Measurements from ENCODE around the gene ZNF575.
"Not testable (repeated sequence)": the region's sequence is repeated elsewhere in the genome, so short reads cannot be mapped to it uniquely, and the experiment has no call there.

The ZNF575 gene

GRCh38 chr19:43541920-43542650 is 9.1 kb downstream of the ZNF575 start:
- DNase-seq (ENCODE audit: extremely low read depth in 1 of 2, low read depth in 1 of 2): no peak

- no peak for DNase-seq (ENCODE audit: extremely low read depth in 1 of 2, low read depth in 1 of 2)
These were observed 11.1 kb downstream of the ZNF575 start for GRCh38 chr19:43544077-43544476.

GRCh38 chr19:43545276-43545675 is 12.3 kb downstream of the ZNF575 start:
- no peak for DNase-seq (ENCODE audit: extremely low read depth in 1 of 2, low read depth in 1 of 2)

GRCh38 chr19:43545981-43546380 is 13.0 kb downstream of the ZNF575 start:
- DNase-seq (ENCODE audit: extremely low read depth in 1 of 2, low read depth in 1 of 2): no peak

- DNase-seq (ENCODE audit: extremely low read depth in 1 of 2, low read depth in 1 of 2): no peak
These were observed 13.6 kb downstream of the ZNF575 start for GRCh38 chr19:43546581-43546980.

- not testable (repeated sequence) for DNase-seq (ENCODE audit: extremely low read depth in 1 of 2, low read depth in 1 of 2)
These were observed 14.9 kb downstream of the ZNF575 start for GRCh38 chr19:43547926-43548325.

GRCh38 chr19:43548706-43549105 is 15.7 kb downstream of the ZNF575 start:
- DNase-seq (ENCODE audit: extremely low read depth in 1 of 2, low read depth in 1 of 2): no peak

- DNase-seq (ENCODE audit: extremely low read depth in 1 of 2, low read depth in 1 of 2): no peak
These were observed 18.6 kb downstream of the ZNF575 start for GRCh38 chr19:43551399-43552197.

- DNase-seq (ENCODE audit: extremely low read depth in 1 of 2, low read depth in 1 of 2): no peak
These were observed 19.1 kb downstream of the ZNF575 start for GRCh38 chr19:43552198-43552450.

GRCh38 chr19:43552616-43553015 is 19.6 kb downstream of the ZNF575 start:
- DNase-seq (ENCODE audit: extremely low read depth in 1 of 2, low read depth in 1 of 2): no peak

- no peak for DNase-seq (ENCODE audit: extremely low read depth in 1 of 2, low read depth in 1 of 2)
These were observed 20.7 kb downstream of the ZNF575 start for GRCh38 chr19:43553656-43554055.

GRCh38 chr19:43554317-43554895 is 21.4 kb downstream of the ZNF575 start:
- DNase-seq (ENCODE audit: extremely low read depth in 1 of 2, low read depth in 1 of 2): no peak

GRCh38 chr19:43555185-43555770 is 22.3 kb downstream of the ZNF575 start:
- DNase-seq (ENCODE audit: extremely low read depth in 1 of 2, low read depth in 1 of 2): peak in 1 of 2 donors; percentile 68

GRCh38 chr19:43560687-43561086 is 27.7 kb downstream of the ZNF575 start:
- DNase-seq (ENCODE audit: extremely low read depth in 1 of 2, low read depth in 1 of 2): peak in 1 of 2 donors; percentile 23

GRCh38 chr19:43561139-43561970 is 28.4 kb downstream of the ZNF575 start:
- DNase-seq (ENCODE audit: extremely low read depth in 1 of 2, low read depth in 1 of 2): no peak

GRCh38 chr19:43562226-43562697 is 29.3 kb downstream of the ZNF575 start:
- peak in 1 of 2 donors; percentile 43 for DNase-seq (ENCODE audit: extremely low read depth in 1 of 2, low read depth in 1 of 2)

- peak; percentile 53 to 68 for DNase-seq (ENCODE audit: extremely low read depth in 1 of 2, low read depth in 1 of 2)
These were observed 29.8 kb downstream of the ZNF575 start for GRCh38 chr19:43562698-43563241.

- DNase-seq (ENCODE audit: extremely low read depth in 1 of 2, low read depth in 1 of 2): no peak
These were observed 30.9 kb downstream of the ZNF575 start for GRCh38 chr19:43563816-43564457.

- no peak for DNase-seq (ENCODE audit: extremely low read depth in 1 of 2, low read depth in 1 of 2)
These were observed 31.8 kb downstream of the ZNF575 start for GRCh38 chr19:43564800-43565199.

- no peak for DNase-seq (ENCODE audit: extremely low read depth in 1 of 2, low read depth in 1 of 2)
These were observed 36.7 kb downstream of the ZNF575 start for GRCh38 chr19:43569657-43570056.

Data from stimulated activated CD8-positive, alpha-beta memory T cell treated with anti-CD3 and anti-CD28 coated beads, Interleukin-7, amount 100 ng/mL, for 48 hours (primary cell).